ENCODE measurements around the gene AIMP1.

DNA sequence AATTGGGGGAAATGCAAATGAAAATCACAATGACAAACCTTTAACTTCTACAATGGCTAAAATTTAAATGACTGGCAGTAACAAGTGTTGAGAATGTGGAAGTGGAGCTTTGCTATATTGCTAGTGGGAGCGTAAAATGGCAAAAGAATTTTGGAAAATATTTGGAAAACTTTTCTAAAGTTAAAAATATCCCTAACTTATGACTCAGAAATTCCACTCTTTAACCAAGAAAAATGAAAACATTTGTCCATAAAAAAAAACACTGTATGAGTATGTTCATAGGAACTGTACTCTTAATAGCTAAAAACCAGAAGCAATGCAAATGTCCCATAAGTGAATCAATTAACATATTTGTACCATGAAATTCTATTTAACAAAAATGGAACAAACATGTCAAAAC is 4.0 kb upstream of the AIMP1 start:
- TF ChIP-seq, protein P1, sequence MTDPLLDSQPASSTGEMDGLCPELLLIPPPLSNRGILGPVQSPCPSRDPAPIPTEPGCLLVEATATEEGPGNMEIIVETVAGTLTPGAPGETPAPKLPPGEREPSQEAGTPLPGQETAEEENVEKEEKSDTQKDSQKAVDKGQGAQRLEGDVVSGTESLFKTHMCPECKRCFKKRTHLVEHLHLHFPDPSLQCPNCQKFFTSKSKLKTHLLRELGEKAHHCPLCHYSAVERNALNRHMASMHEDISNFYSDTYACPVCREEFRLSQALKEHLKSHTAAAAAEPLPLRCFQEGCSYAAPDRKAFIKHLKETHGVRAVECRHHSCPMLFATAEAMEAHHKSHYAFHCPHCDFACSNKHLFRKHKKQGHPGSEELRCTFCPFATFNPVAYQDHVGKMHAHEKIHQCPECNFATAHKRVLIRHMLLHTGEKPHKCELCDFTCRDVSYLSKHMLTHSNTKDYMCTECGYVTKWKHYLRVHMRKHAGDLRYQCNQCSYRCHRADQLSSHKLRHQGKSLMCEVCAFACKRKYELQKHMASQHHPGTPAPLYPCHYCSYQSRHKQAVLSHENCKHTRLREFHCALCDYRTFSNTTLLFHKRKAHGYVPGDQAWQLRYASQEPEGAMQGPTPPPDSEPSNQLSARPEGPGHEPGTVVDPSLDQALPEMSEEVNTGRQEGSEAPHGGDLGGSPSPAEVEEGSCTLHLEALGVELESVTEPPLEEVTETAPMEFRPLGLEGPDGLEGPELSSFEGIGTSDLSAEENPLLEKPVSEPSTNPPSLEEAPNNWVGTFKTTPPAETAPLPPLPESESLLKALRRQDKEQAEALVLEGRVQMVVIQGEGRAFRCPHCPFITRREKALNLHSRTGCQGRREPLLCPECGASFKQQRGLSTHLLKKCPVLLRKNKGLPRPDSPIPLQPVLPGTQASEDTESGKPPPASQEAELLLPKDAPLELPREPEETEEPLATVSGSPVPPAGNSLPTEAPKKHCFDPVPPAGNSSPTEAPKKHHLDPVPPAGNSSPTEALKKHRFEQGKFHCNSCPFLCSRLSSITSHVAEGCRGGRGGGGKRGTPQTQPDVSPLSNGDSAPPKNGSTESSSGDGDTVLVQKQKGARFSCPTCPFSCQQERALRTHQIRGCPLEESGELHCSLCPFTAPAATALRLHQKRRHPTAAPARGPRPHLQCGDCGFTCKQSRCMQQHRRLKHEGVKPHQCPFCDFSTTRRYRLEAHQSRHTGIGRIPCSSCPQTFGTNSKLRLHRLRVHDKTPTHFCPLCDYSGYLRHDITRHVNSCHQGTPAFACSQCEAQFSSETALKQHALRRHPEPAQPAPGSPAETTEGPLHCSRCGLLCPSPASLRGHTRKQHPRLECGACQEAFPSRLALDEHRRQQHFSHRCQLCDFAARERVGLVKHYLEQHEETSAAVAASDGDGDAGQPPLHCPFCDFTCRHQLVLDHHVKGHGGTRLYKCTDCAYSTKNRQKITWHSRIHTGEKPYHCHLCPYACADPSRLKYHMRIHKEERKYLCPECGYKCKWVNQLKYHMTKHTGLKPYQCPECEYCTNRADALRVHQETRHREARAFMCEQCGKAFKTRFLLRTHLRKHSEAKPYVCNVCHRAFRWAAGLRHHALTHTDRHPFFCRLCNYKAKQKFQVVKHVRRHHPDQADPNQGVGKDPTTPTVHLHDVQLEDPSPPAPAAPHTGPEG (CRISPR knock-in tag; IDR thresholded peaks at IDR 0.05), result no peak
- TF ChIP-seq, protein P2, sequence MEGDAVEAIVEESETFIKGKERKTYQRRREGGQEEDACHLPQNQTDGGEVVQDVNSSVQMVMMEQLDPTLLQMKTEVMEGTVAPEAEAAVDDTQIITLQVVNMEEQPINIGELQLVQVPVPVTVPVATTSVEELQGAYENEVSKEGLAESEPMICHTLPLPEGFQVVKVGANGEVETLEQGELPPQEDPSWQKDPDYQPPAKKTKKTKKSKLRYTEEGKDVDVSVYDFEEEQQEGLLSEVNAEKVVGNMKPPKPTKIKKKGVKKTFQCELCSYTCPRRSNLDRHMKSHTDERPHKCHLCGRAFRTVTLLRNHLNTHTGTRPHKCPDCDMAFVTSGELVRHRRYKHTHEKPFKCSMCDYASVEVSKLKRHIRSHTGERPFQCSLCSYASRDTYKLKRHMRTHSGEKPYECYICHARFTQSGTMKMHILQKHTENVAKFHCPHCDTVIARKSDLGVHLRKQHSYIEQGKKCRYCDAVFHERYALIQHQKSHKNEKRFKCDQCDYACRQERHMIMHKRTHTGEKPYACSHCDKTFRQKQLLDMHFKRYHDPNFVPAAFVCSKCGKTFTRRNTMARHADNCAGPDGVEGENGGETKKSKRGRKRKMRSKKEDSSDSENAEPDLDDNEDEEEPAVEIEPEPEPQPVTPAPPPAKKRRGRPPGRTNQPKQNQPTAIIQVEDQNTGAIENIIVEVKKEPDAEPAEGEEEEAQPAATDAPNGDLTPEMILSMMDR (CRISPR knock-in tag; IDR thresholded peaks at IDR 0.05), result no peak
- TF ChIP-seq CEBPG (CRISPR knock-in tag; IDR thresholded peaks at IDR 0.05), result no peak
- no peak for TF ChIP-seq CREB1 (IDR thresholded peaks at IDR 0.05)
- no peak; the same call in 1 of the 2 replicates for TF ChIP-seq CREB1 (CRISPR knock-in tag; IDR thresholded peaks at IDR 0.05)
- TF ChIP-seq, protein P3, sequence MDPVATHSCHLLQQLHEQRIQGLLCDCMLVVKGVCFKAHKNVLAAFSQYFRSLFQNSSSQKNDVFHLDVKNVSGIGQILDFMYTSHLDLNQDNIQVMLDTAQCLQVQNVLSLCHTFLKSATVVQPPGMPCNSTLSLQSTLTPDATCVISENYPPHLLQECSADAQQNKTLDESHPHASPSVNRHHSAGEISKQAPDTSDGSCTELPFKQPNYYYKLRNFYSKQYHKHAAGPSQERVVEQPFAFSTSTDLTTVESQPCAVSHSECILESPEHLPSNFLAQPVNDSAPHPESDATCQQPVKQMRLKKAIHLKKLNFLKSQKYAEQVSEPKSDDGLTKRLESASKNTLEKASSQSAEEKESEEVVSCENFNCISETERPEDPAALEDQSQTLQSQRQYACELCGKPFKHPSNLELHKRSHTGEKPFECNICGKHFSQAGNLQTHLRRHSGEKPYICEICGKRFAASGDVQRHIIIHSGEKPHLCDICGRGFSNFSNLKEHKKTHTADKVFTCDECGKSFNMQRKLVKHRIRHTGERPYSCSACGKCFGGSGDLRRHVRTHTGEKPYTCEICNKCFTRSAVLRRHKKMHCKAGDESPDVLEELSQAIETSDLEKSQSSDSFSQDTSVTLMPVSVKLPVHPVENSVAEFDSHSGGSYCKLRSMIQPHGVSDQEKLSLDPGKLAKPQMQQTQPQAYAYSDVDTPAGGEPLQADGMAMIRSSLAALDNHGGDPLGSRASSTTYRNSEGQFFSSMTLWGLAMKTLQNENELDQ (CRISPR knock-in tag; IDR thresholded peaks at IDR 0.05; ENCODE audit: borderline replicate concordance), result no peak
- TF ChIP-seq ZNF670 (CRISPR knock-in tag; IDR thresholded peaks at IDR 0.05; ENCODE audit: borderline replicate concordance), result no peak
- no peak for TF ChIP-seq HNRNPL (IDR thresholded peaks at IDR 0.05; ENCODE audit: low read depth, low read length)
- TF ChIP-seq TAF15 (IDR thresholded peaks at IDR 0.05; ENCODE audit: low read depth, low read length, poor library complexity, severe bottlenecking), result no peak

All from HepG2 (cell line).